Inferior parietal cortex (tissue), 1 donor: ENCODE measurements around the gene HDGF.

Experiments used
- DNase-seq: peaks from one replicate; pipeline ENCODE4 v3.0.0-alpha.2; 2016; ENCODE audit errors: extremely low spot score

Gene HDGF

DNA sequence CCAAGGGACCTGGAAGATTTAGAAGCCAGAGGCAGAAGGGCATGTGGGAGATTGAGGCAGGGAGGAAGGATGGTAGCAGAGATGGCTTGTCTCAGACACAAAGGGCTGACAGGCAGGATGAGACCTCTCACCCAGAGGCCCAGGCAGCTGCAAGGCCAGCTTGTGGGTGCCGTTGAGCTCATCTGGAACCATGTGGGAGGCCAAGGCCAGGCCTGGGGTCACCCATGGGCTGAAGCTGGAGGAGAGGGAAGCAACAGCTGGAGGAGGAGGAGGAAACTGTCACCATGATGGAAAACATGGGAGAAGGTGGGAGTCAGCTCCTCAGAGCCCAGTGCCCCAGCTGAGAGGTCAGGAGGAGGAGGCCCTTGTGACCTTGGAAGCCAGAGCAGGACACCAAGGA is 52.5 kb downstream of the HDGF start:
- DNase-seq = no peak

DNA sequence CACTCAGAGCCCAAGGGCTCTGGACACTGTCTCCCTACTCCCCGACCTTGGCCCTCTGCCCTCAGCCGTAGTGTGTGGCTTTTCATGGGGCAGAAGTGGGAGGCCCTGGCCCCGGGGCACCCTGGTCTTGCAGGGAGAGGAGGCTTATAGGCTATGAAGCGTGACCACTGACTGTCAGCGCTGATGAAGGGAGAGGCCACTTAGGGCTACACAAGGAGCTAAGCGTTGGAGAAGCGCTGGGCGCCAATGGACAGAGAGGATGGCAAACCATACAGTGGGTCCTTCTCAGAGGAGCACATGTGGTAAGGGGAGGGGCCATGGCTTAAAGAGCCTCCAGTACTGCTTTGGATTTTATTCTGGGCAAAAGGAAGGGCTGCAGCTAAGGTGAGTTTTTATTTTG is 54.0 kb downstream of the HDGF start:
- no peak for DNase-seq

GRCh38 chr1:156696755-156697154 is 54.7 kb downstream of the HDGF start:
- DNase-seq = no peak

- DNase-seq = no peak
These were observed 56.8 kb downstream of the HDGF start for GRCh38 chr1:156694690-156694962.

DNA sequence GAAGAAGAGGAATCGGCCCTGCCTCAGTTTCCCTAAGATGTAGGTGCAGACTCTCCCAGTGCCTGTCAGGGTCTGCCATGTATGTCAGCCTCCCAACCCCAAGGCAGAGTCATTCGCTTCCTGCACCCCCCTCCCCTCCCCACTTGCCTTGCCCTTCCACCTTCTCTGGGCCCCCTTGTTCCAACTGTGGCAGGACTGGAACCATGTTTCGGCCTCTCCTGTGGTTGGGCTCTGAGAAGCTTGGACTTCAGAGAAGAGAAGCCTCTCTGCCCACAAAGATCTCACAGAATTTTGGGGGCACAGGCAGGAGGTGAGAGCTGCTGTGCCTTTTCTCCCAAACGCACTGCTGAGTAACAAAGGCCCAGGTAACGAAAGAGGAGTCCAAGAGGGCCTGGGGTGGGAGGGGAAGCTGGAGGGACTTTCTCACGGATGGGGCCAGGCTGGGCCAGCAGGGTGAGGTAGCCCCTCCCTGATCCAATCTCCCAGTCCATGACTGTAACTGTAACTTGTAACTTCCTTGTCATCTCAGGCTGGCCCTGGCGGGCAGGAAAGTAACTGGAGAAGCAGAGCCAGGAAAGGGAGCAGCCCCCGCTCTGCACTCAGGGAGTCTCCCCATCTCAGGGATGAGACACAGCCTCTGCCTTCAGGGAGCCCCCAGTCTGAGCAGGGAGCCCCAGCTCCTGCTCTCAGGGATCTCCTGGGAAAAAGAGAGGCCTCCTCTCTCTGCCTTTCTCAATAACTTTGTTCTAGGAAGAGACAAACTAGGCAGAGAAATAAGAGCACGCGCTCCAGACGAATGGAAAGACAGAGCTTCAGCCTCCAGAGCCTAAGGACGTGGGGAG is 57.4 kb downstream of the HDGF start:
- no peak for DNase-seq

GRCh38 chr1:156692925-156693847 is 58.3 kb downstream of the HDGF start:
- no peak for DNase-seq

DNA sequence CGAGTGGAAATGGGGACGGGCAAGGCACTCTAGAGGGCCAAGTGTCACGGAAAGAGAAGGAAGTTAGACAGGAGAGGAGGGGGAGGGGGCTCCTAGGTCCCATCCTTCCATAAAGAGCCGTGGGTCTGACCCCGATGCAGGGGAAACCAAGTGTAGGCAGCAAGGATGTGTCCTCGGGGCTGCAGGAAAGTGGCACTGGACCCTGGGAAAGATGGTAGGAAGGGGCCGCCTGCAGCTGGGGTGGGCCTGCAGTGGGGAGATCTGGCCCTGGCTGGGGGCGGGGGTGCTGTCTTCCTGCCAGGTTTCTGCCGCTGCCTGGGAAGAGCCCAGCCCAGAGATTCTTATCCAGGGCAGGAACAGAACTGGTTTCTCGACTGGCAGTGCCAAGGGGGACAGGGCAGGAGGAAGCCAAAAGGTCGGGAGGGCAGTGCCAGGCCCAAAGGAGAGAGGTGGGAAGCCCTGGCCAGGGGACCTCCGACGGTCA is 59.0 kb downstream of the HDGF start:
- no peak for DNase-seq
